Measurements from ENCODE around the gene LDLRAD4.

DNA sequence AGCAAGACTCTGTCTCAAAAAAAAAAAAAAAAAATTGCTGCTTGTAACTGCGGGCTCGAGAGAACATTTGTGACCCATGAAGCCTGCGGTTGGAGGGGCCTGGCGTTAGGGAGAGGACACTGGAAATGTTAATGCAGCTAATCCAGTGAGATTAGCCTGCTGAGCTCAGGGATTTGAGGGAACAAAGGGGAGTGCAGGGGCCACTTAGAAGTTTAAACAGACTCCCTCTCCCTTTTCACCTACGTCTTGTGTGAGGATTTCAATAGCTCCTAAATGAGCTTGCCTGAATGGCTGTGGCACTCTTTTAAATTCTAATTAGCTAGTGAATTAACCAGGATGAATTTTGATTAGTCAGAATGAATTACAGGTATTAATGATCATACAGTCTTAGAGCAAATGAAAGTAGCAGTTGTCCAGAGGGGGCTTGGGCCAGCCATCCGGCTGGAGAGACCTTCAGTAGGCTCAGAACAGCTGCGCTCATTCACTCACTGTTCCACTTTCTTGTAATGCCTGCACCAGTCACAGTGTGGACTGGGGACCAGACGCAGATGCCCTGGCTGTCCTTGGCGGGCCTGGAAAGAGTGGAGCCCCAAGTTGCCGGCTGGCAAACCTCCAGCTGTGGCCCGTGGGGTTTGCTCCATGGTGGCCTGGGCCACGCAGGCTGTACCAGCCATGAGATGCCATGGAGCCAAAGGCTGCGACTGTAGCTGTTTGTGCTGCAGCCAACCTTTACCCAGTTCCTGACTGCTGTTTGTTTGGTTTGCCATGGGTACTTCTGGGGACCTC lies 20.8 kb downstream of the LDLRAD4 start:
- TF ChIP-seq POLR2AphosphoS5 (IDR thresholded peaks at IDR 0.05; ENCODE audit: borderline replicate concordance, low read depth, low read length) (no peak), EZH2 (IDR thresholded peaks at IDR 0.05) (no peak), FOXP2 (optimal IDR thresholded peaks at IDR 0.05; ENCODE audit: control extremely low read depth, extremely low read length, insufficient read depth) (no peak)

All from SK-N-MC (cell line).